HG02840 (cell line): ENCODE data around the gene POLR2C.

Experiments
- ATAC-seq: cut with Tn5 transposase; IDR thresholded peaks from one replicate; pipeline ENCODE4 v1.9.1; 2021; ENCODE audit warnings: mild to moderate bottlenecking, moderate library complexity, moderate number of reproducible peaks; ENCODE audit not compliant: unreplicated experiment, low FRiP score

Gene POLR2C

DNA sequence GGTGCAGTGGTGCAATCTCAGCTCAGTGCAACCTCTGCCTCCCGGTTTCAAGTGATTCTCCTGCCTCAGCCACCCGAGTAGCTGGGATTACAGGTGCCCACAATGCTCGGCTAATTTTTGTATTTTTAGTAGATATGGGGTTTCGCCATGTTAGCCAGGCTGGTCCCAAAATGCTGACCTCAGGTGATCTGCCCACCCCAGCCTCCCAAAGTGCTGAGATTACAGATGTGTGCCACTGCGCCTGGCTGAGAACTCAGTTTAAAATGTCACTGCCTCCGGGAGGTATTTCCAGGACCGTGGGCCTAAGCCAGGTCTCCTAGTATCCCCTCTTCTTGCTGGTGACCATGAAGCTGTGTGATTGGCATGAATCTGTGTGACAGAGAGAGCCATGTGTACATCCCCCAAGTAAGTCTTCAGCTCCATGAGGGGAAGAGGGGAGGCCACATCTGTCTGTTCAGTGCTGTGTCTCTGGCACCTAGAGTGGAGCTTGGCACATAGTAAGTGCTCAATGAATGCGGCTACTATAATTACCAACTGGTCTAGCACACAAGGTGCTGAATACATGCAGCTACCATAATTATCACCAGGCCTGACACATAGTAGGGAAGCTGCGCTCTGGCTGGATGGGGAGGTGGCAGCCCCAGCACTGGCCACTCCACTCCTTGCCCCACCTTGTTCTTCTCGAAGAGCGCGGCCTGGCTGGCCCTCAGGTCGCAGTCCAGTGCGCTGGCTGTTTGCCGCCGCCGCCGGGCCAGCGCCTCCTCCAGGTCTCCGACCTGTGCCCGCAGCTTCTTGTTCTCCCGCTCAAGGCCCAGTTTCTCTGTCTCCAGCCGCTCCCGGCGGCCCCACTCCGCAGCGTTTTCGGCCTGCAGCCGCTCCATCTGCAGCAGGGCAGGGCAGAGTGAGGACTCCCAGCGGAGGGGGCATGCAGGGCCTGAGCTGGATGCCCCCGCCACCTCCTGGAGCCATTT, 55.2 kb downstream of the POLR2C start:
- no peak for ATAC-seq

DNA sequence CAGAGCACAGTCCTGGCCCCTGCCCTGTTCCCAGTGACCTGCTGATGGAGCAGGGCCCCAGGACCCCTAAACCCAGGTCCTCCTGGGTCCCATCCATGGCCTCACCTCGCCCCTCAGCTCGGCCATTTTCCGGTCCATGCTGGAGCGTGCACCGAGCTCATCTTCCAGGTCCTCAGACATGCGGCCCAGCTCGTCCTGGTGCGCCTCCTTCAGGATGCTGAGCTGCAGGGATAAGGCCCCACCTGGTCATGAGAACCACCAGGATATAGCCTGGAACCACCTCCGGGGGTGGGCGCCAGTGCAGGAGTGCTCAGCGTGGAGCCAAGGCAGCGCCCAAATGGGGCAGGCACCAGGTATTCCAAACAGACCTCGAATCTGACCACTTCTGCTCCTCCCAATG, 56.0 kb downstream of the POLR2C start:
- ATAC-seq = no peak

DNA sequence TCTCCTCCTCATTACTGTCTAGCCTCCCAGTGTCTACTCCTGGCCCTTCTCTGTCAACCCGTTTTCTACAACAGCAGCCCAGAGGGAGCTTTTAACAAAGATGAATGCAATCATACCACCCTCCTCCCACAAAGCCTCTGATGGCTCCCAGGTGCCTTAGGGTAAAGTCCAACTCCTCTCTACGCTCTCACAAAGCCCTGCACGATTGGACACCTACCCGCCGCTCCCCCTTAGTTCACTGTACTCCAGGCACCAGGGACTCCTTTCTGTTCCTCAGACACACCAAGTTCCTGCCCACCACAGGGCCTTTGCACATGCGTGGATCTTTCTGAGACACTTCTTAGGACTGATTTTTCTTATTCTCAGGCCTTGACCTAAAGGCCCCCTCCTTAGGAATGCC, 56.4 kb downstream of the POLR2C start:
- no peak for ATAC-seq

DNA sequence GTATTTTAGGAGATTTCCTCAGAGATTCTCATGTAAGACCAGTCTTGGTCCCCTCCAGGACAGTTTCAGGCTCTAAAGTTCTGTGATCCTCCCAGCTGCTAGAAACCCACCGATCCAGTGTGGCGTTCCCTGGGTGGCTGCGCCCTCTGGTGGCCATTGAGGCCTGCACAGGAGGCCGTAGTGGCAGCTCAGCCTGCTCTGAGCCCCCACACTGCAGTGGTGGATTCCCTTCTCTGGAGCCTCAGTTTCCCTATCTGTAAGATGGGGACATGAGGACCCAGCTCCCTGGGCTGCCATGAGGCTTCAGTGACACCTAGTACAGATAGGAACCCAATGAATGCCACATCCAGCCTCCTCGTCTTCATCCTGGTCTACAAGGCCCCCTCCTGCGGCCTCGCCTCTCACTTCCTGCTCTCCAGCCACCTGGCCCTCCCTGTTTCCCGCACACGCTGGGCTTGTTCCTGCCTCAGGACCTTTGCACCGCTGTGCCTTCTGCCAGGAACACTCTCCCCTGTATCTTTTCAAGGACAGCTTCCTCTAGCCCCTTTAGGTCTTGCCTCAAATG, 57.4 kb downstream of the POLR2C start:
- ATAC-seq = no peak
